ENCODE data around the gene BANF1.

- peak; percentile 86 for TF ChIP-seq CTCF (IDR thresholded peaks at IDR 0.05; ENCODE audit: low read depth, low read length, missing input control)
- no peak for TF ChIP-seq JUND (IDR thresholded peaks at IDR 0.05)
- TF ChIP-seq TAF1 (conservative IDR thresholded peaks at IDR 0.05): no peak
- no peak for TF ChIP-seq MAX (IDR thresholded peaks at IDR 0.05)
- TF ChIP-seq GABPA (IDR thresholded peaks at IDR 0.05 in 1 of 2, conservative IDR thresholded peaks at IDR 0.05 in 1 of 2): no peak
- no peak for TF ChIP-seq NR2F2 (IDR thresholded peaks at IDR 0.05)
Observed at GRCh38 chr11:66045177-66045639, 42.9 kb downstream of the BANF1 start.
